Tibial artery (tissue), 4 donors: Measurements from ENCODE around the gene CACNA2D1.

Experiments used
- DNase-seq, 2 donors: peaks; one replicate each; pipeline ENCODE4 v3.0.0-alpha.2; 2019
- H3K27ac ChIP-seq, 2 donors: fragments of 200-600 bp; sonication (generic) in 1 of 2; 1 replicate in 1 of 2; 2 replicates in 1 of 2; pipeline ENCODE4 v1.5.1; 2018 to 2019; ENCODE audit warnings: mild to moderate bottlenecking in 1 of 2
- H3K27me3 ChIP-seq, 2 donors: fragments of 200-600 bp; sonication (generic) in 1 of 2; one replicate each; pipeline versions ENCODE4 v1.5.1 to v1.6.0; 2016 to 2019
- H3K36me3 ChIP-seq, 3 donors: fragments of 200-600 bp; sonication (generic) in 2 of 3; one replicate each; pipeline ENCODE4 v1.5.1; 2016 to 2019; ENCODE audit warnings: mild to moderate bottlenecking in 2 of 3
- H3K4me1 ChIP-seq, 4 donors: fragments of 200-600 bp; sonication (generic) in 2 of 4; 1 replicate in 3 of 4; 2 replicates in 1 of 4; pipeline ENCODE4 v1.5.1; 2016 to 2019
- H3K4me3 ChIP-seq, 2 donors: fragments of 200-600 bp; sonication (generic) in 1 of 2; 1 replicate in 1 of 2; 2 replicates in 1 of 2; pipeline ENCODE4 v1.5.1; 2018 to 2019; ENCODE audit warnings: mild to moderate bottlenecking in 2 of 2
- H3K9me3 ChIP-seq, 3 donors: fragments of 200-600 bp; sonication (generic) in 1 of 3; one replicate each; pipeline ENCODE4 v1.5.1; 2016 to 2019
- CTCF ChIP-seq, 2 experiments: fragments of 200-600 bp in 1 of 2; fragments of 450-650 bp in 1 of 2; IDR thresholded peaks; one replicate each; pipeline ENCODE4 v1.5.1; 2017 to 2019; ENCODE audit warnings: antibody characterized with exemption in 2 of 2, mild to moderate bottlenecking in 1 of 2, moderate library complexity in 1 of 2
- intact Hi-C: fragments of 100-400 bp; cut with DNase I; formaldehyde crosslinking; loops from one replicate; pipeline ENCODE4 v1.15.0; 2023; ENCODE audit warnings: low total_unique reads

Gene CACNA2D1

GRCh38 chr7:82469207-82469606, 25.6 kb upstream of the CACNA2D1 start:
- Histone ChIP-seq H3K36me3 (no peaks in the 10 kb centered on the region), H3K9me3 (no peaks in the 10 kb centered on the region), H3K27me3 (no peaks in the 10 kb centered on the region), H3K27ac (no peak overlapping the region), H3K4me1 (no peaks in the 10 kb centered on the region), H3K4me3 (no peak overlapping the region)
- TF ChIP-seq CTCF (IDR thresholded peaks at IDR 0.05) = no peak
- no peak for DNase-seq
- intact Hi-C loops = no loop called here

DNA sequence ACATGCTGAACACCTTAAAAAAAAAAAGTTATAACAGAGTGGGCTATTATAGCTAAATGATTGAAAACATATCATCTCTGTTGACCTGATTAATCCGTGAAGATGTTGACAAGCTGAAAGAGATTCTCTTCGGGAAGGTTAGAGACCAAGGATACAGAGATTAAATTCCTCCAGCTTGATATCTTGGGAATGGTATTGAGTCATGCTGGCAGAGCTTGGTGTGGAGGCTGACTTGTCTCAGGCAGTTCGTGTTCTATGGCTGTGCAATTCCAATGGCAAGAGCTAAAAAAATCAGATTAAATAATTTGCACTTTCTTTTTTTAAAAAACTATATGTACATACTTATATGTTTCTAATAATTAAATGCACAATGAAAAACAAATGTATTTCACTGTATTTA, 24.9 kb upstream of the CACNA2D1 start:
- Histone ChIP-seq H3K4me3 (no peak overlapping the region), H3K4me1 (no peaks in the 10 kb centered on the region), H3K36me3 (no peaks in the 10 kb centered on the region), H3K27ac (no peak overlapping the region), H3K9me3 (no peaks in the 10 kb centered on the region), H3K27me3 (no peaks in the 10 kb centered on the region)
- no peak for DNase-seq
- no peak for TF ChIP-seq CTCF (IDR thresholded peaks at IDR 0.05)
- intact Hi-C loops = no loop called here

- Histone ChIP-seq H3K36me3 (no peaks in the 10 kb centered on the region), H3K27ac (no peak overlapping the region), H3K4me1 (no peaks in the 10 kb centered on the region), H3K9me3 (no peaks in the 10 kb centered on the region), H3K27me3 (no peaks in the 10 kb centered on the region), H3K4me3 (no peak overlapping the region)
- no peak for DNase-seq
- intact Hi-C loops = no loop called here
- TF ChIP-seq CTCF (IDR thresholded peaks at IDR 0.05) = no peak
These were observed 23.4 kb upstream of the CACNA2D1 start for GRCh38 chr7:82467020-82467419.

GRCh38 chr7:82464372-82464771, 20.8 kb upstream of the CACNA2D1 start:
- H3K36me3 ChIP-seq = no peaks in the 10 kb centered on the region
- intact Hi-C loops = no loop called here
- H3K27me3 ChIP-seq = no peaks in the 10 kb centered on the region
- H3K27ac ChIP-seq = no peak overlapping the region
- H3K4me3 ChIP-seq = no peak overlapping the region
- no peak for DNase-seq
- H3K4me1 ChIP-seq = no peaks in the 10 kb centered on the region
- TF ChIP-seq CTCF (IDR thresholded peaks at IDR 0.05) = no peak
- no peaks in the 10 kb centered on the region for H3K9me3 ChIP-seq

DNA sequence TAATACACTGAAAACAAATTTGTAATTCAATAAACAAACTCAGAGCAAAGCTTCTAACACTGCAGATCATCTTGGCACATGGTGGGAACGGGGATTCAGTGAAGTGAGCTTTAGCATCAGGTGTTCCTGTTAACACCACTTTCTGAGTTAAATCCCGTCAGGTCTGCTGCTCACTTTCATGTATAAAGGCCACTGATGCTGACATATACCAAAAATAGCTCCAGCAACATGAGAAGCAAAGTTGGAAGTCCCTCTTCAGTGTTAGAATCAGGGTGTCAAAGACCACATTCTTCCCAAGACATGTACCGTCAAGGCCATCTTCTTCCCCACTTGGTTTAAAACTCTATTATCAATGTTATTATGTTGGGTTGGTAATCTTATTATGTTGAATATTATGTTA, 11.7 kb upstream of the CACNA2D1 start:
- Histone ChIP-seq H3K36me3 (no peaks in the 10 kb centered on the region), H3K4me3 (no peak overlapping the region), H3K9me3 (no peaks in the 10 kb centered on the region), H3K4me1 (no peaks in the 10 kb centered on the region), H3K27me3 (no peaks in the 10 kb centered on the region), H3K27ac (no peak overlapping the region)
- no peak for DNase-seq
- intact Hi-C loops = no loop called here
- TF ChIP-seq CTCF (IDR thresholded peaks at IDR 0.05) = no peak

- Histone ChIP-seq H3K27me3 (no peaks in the 10 kb centered on the region), H3K36me3 (no peaks in the 10 kb centered on the region), H3K4me3 (no peak overlapping the region), H3K4me1 (no peaks in the 10 kb centered on the region), H3K27ac (no peak overlapping the region), H3K9me3 (no peaks in the 10 kb centered on the region)
- no peak for DNase-seq
- TF ChIP-seq CTCF (IDR thresholded peaks at IDR 0.05) = no peak
- intact Hi-C loops = no loop called here
These were observed 7.2 kb upstream of the CACNA2D1 start for GRCh38 chr7:82450759-82451158.
